H9 (cell line): ENCODE data around the gene SNX15. TPM values are rescaled to one million over a fixed set of nuclear protein-coding genes. Genes with fewer than 3 reads are reported as not detected.
A peak's percentile ranks its signal among the peaks of the same experiment; 100 is the strongest.

Experiments
- DNase-seq: peaks from one replicate; pipeline ENCODE4 v3.0.0-alpha.2; 2017
- H2AFZ ChIP-seq: one replicate; pipeline ENCODE4 v1.6.1; 2013; ENCODE audit warnings: mild to moderate bottlenecking, low read length, control low read depth, moderate library complexity
- H2AK5ac ChIP-seq: 2 replicates; pipeline ENCODE4 v1.6.1; 2013; ENCODE audit warnings: low read length, control low read depth, mixed read lengths; ENCODE audit not compliant: insufficient read length
- H2BK120ac ChIP-seq: one replicate; pipeline ENCODE4 v1.6.1; 2013; ENCODE audit warnings: low read depth, mild to moderate bottlenecking, low read length, control low read depth, inconsistent platforms; ENCODE audit not compliant: poor library complexity, severe bottlenecking
- H2BK12ac ChIP-seq: 2 replicates; pipeline ENCODE4 v1.6.1; 2013; ENCODE audit warnings: low read length, control low read depth, mixed read lengths, low read depth; ENCODE audit not compliant: insufficient read length
- H2BK15ac ChIP-seq: 2 replicates; pipeline ENCODE4 v1.6.1; 2013; ENCODE audit warnings: low read depth, low read length, control low read depth
- H2BK20ac ChIP-seq: one replicate; pipeline ENCODE4 v1.6.1; 2013; ENCODE audit warnings: low read depth, mild to moderate bottlenecking, low read length, control low read depth, inconsistent platforms; ENCODE audit not compliant: poor library complexity, severe bottlenecking
- H2BK5ac ChIP-seq: 2 replicates; pipeline ENCODE4 v1.6.1; 2013; ENCODE audit warnings: low read length, control low read depth, mixed read lengths; ENCODE audit not compliant: insufficient read length
- H3K14ac ChIP-seq: 2 replicates; pipeline ENCODE4 v1.6.1; 2013; ENCODE audit warnings: low read length, control low read depth; ENCODE audit not compliant: insufficient read depth
- H3K18ac ChIP-seq: 2 replicates; pipeline ENCODE4 v1.6.1; 2013; ENCODE audit warnings: low read depth, mild to moderate bottlenecking, mixed read lengths, low read length, control low read depth; ENCODE audit not compliant: insufficient read length
- H3K23ac ChIP-seq: 2 replicates; pipeline ENCODE4 v1.6.1; 2013; ENCODE audit warnings: low read length, control low read depth, mixed read lengths, low read depth; ENCODE audit not compliant: insufficient read length
- H3K23me2 ChIP-seq: 2 replicates; pipeline ENCODE4 v1.6.1; 2013; ENCODE audit warnings: low read depth, mild to moderate bottlenecking, mixed read lengths, low read length, control low read depth; ENCODE audit not compliant: insufficient read length, poor library complexity, severe bottlenecking
- H3K27ac ChIP-seq: 2 replicates; pipeline ENCODE4 v1.5.1; 2013; ENCODE audit warnings: low read length, control low read depth, mixed read lengths, low read depth; ENCODE audit not compliant: insufficient read length
- H3K27me3 ChIP-seq: 2 replicates; pipeline ENCODE4 v1.6.1; 2013; ENCODE audit warnings: low read length, control low read depth, inconsistent platforms; ENCODE audit not compliant: insufficient read depth
- H3K4ac ChIP-seq: 2 replicates; pipeline ENCODE4 v1.6.1; 2013; ENCODE audit warnings: low read depth, mild to moderate bottlenecking, control low read depth, inconsistent platforms, low read length, moderate library complexity
- H3K4me1 ChIP-seq: 2 replicates; pipeline ENCODE4 v1.6.1; 2013; ENCODE audit warnings: low read length, control low read depth, inconsistent platforms; ENCODE audit not compliant: insufficient read depth
- H3K4me2 ChIP-seq: 2 replicates; pipeline ENCODE4 v1.6.1; 2013; ENCODE audit warnings: low read length, control low read depth, mixed read lengths; ENCODE audit not compliant: insufficient read length, insufficient read depth
- H3K56ac ChIP-seq: 2 replicates; pipeline ENCODE4 v1.6.1; 2013; ENCODE audit warnings: low read depth, mild to moderate bottlenecking, mixed read lengths, low read length, control low read depth; ENCODE audit not compliant: insufficient read length
- H3K79me1 ChIP-seq: 2 replicates; pipeline ENCODE4 v1.6.1; 2013; ENCODE audit warnings: low read depth, mild to moderate bottlenecking, moderate library complexity, low read length, control low read depth, inconsistent platforms; ENCODE audit not compliant: insufficient read depth, poor library complexity, severe bottlenecking
- H3K79me2 ChIP-seq: 2 replicates; pipeline ENCODE4 v1.6.1; 2013; ENCODE audit warnings: low read length, control low read depth, inconsistent platforms; ENCODE audit not compliant: insufficient read depth
- H3K9ac ChIP-seq: 2 replicates; pipeline ENCODE4 v1.6.1; 2013; ENCODE audit warnings: low read length, control low read depth, mixed read lengths; ENCODE audit not compliant: insufficient read length; ENCODE audit errors: extremely low read depth
- H3K9me3 ChIP-seq: one replicate; pipeline ENCODE4 v1.6.1; 2013; ENCODE audit warnings: low read depth, low read length, inconsistent platforms; ENCODE audit not compliant: control insufficient read depth
- H3T11ph ChIP-seq: one replicate; pipeline ENCODE4 v1.6.1; 2013; ENCODE audit warnings: mild to moderate bottlenecking, low read length, control low read depth, inconsistent platforms
- H4K20me1 ChIP-seq: one replicate; pipeline ENCODE4 v1.6.1; 2013; ENCODE audit not compliant: control insufficient read depth, insufficient read length, insufficient read depth
- H4K5ac ChIP-seq: 2 replicates; pipeline ENCODE4 v1.6.1; 2013; ENCODE audit warnings: low read depth, mild to moderate bottlenecking, mixed read lengths, low read length, control low read depth; ENCODE audit not compliant: insufficient read length
- H4K8ac ChIP-seq: replicated peaks from 2 replicates; pipeline ENCODE4 v1.6.1; 2013; ENCODE audit warnings: low read length, control low read depth, mixed read lengths, low read depth; ENCODE audit not compliant: insufficient read length
- H4K91ac ChIP-seq: 2 replicates; pipeline ENCODE4 v1.6.1; 2013; ENCODE audit warnings: low read depth, mild to moderate bottlenecking, moderate library complexity, mixed read lengths, low read length, control low read depth; ENCODE audit not compliant: insufficient read length
- H3K27ac Mint-ChIP-seq, 3 experiments: 2 replicates in 2 of 3; 3 replicates in 1 of 3; pipeline ENCODE4 v1.8.0; 2020 to 2021; ENCODE audit warnings: mixed read lengths in 3 of 3, mild to moderate bottlenecking in 1 of 3, moderate library complexity in 1 of 3
- H3K27me3 Mint-ChIP-seq: 2 replicates; pipeline ENCODE4 v1.8.0; 2021; ENCODE audit warnings: low read depth, mild to moderate bottlenecking, moderate library complexity, mixed read lengths
- H3K36me3 Mint-ChIP-seq, 3 experiments: 2 replicates in 2 of 3; 3 replicates in 1 of 3; pipeline ENCODE4 v1.8.0; 2020 to 2021; ENCODE audit warnings: low read depth in 3 of 3, mixed read lengths in 3 of 3; ENCODE audit not compliant: insufficient read depth in 1 of 3
- H3K4me1 Mint-ChIP-seq, 2 experiments: 2 replicates each; pipeline ENCODE4 v1.8.0; 2020; ENCODE audit warnings: mixed read lengths in 2 of 2
- H3K4me3 Mint-ChIP-seq, 2 experiments: 2 replicates in 1 of 2; 3 replicates in 1 of 2; pipeline ENCODE4 v1.8.0; 2020 to 2021; ENCODE audit warnings: mild to moderate bottlenecking in 2 of 2, mixed read lengths in 2 of 2, moderate library complexity in 1 of 2
- H3K9me3 Mint-ChIP-seq, 2 experiments: 2 replicates in 1 of 2; 3 replicates in 1 of 2; pipeline ENCODE4 v1.8.0; 2020; ENCODE audit warnings: mild to moderate bottlenecking in 2 of 2, mixed read lengths in 2 of 2, moderate library complexity in 1 of 2
- CTCF ChIP-seq: fragments of 200-600 bp; sonication (generic); conservative IDR thresholded peaks from 3 replicates; pipeline ENCODE4 v1.8.0; 2021; ENCODE audit warnings: antibody characterized with exemption, mild to moderate bottlenecking
- WGBS: extraction: QIAGEN DNeasy Blood & Tissue Kit; methylation state at CpG from one replicate; pipeline ENCODE4 v1.1.7; 2013; ENCODE audit warnings: missing lambda C conversion rate, low lambda C conversion rate, mixed read lengths; ENCODE audit not compliant: insufficient read length; ENCODE audit errors: extremely low coverage; 5-methylcytosine and 5-hydroxymethylcytosine counted together
- total RNA-seq: library from RNA; stranded (reverse); gene quantifications from 2 replicates; pipeline ENCODE4 v1.2.1, GENCODE V29; 2021

The SNX15 gene
- total RNA-seq, 1 experiment from 2014 or later = 24.3 TPM

DNA sequence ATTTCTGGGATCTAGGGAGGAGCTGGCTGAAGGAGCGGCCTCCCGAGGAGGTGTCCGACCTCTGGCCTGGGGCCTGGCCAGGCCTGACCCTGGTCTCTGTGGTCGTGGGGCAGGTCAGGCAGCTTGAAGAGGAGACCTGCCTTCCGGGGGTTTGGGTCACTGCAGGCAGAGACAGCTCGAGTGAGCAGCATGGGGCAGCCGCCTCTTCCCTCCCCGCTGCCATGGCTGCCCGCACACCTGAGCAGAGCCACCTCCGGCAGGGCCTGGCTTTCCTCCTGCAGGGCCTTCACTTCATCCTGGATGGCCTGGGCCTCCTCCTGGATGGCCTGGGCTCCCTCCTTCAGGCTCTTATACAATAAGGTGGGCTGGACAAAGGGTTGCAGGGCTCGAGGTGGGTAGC lies 39.1 kb downstream of the SNX15 start:
- H3K9ac ChIP-seq = no peak overlapping the region
- no peak overlapping the region for H3K4ac ChIP-seq
- Mint-ChIP-seq H3K27ac (peak overlapping the region; percentile 77 to 98 (median 92)), H3K4me3 (peak overlapping the region; percentile 30 to 68), H3K9me3 (no peaks in the 10 kb centered on the region), H3K27me3 (no peaks in the 10 kb centered on the region), H3K4me1 (peaks cover 21 to 31% of the 10 kb centered on the region in 2 experiments), H3K36me3 (no peaks in the 10 kb centered on the region)
- no peak overlapping the region for H4K5ac ChIP-seq
- H2AK5ac ChIP-seq = no peak overlapping the region
- peaks cover 6% of the 10 kb centered on the region; the same call in 1 of the 2 replicates for H3K4me1 ChIP-seq
- H3K14ac ChIP-seq = peak overlapping the region; percentile 72; the same call in 1 of the 2 replicates
- WGBS = no CpG with 5 or more reads among the region's 11 CpGs
- H3K79me1 ChIP-seq = no peaks in the 10 kb centered on the region
- H3K23me2 ChIP-seq = no peaks in the 10 kb centered on the region
- no peak overlapping the region for H2BK15ac ChIP-seq
- H2BK12ac ChIP-seq = peak overlapping the region; percentile 1
- no peak overlapping the region for H2BK5ac ChIP-seq
- DNase-seq = no peak
- H3K4me2 ChIP-seq = no peak overlapping the region
- H3K27me3 ChIP-seq = no peaks in the 10 kb centered on the region
- no peak overlapping the region for H2AFZ ChIP-seq
- H3K9me3 ChIP-seq = no peaks in the 10 kb centered on the region
- H3K56ac ChIP-seq = no peak overlapping the region
- H3K27ac ChIP-seq = no peak overlapping the region
- no peak overlapping the region for H4K8ac ChIP-seq
- peak overlapping the region; percentile 86 for H4K91ac ChIP-seq
- no peaks in the 10 kb centered on the region for H4K20me1 ChIP-seq
- H2BK120ac ChIP-seq = no peak overlapping the region
- TF ChIP-seq CTCF = no peak
- peak overlapping the region; percentile 69 for H3K18ac ChIP-seq
- no peak overlapping the region for H2BK20ac ChIP-seq
- no peak overlapping the region for H3K23ac ChIP-seq
- H3K79me2 ChIP-seq = no peaks in the 10 kb centered on the region
- H3T11ph ChIP-seq = no peak overlapping the region
